Glomerular endothelial cell (primary cell): ENCODE results near the gene FOXJ1. TPM values are rescaled to one million over a fixed set of nuclear protein-coding genes. Genes with fewer than 3 reads are reported as not detected.

Source experiments
- DNase-seq: peaks from one replicate; pipeline ENCODE4 v3.0.0-alpha.2; 2011; ENCODE audit warnings: low read depth, low spot score; ENCODE audit errors: extremely low read depth
- total RNA-seq: library from RNA; depleted of rRNA; stranded (reverse); fragments of >200 nt; gene quantifications from 2 replicates; pipeline ENCODE4 v1.2.3, GENCODE V29; 2015

FOXJ1 gene
- total RNA-seq, 1 donor from 2014 or later, result 0.18 TPM

DNA sequence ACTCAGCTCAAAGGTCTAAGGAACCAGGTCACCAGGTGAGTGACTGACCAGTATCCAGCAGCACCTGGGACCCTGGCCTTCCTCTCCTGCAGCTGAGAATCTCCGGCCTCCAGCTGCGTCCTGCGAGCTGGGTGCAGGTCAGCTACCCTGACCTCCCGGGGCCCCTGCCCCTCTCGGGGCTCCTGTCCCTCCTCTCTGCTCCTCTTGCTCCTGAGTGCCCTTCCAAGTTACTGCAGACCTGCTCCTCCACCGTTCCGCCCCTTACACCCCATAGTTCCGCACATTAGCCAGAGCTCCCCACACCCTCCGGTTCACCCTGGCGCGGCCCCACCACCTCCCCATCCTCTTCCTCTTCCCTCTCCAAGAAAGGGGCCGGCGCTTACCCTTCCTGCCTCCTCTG is 10.6 kb downstream of the FOXJ1 start:
- no peak for DNase-seq

DNA sequence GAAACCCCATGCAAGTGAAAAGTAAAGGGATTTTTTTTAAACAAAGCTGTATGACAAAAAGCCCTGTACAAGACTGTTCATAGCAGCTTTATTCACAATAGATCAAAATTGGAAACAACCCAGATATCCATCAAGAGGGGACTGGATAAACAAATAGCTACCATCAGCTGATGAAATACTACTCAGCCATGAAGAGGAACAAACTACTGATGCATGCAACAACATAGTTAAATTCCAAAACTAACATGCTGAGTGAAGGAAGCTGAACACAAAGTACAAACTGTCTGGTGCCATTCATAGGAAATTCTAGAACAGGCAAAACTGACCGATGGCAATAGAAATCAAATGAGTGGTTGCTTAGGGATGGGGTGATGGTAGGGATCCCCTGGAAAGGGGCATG is 15.1 kb downstream of the FOXJ1 start:
- no peak for DNase-seq

DNA sequence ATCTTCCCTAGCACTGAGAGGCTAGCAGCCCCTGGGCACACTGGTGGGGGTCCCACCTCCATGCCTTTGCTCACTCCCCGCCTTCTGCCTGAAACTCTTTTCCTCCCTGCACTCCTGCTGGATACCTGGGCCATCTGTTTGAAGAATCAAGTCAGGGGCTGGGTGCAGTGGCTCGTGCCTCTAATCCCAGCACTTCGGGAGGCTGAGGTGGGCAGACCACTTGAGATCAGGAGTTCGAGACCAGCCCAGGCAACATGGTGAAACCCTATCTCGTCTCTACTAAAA is 15.7 kb downstream of the FOXJ1 start:
- no peak for DNase-seq

DNA sequence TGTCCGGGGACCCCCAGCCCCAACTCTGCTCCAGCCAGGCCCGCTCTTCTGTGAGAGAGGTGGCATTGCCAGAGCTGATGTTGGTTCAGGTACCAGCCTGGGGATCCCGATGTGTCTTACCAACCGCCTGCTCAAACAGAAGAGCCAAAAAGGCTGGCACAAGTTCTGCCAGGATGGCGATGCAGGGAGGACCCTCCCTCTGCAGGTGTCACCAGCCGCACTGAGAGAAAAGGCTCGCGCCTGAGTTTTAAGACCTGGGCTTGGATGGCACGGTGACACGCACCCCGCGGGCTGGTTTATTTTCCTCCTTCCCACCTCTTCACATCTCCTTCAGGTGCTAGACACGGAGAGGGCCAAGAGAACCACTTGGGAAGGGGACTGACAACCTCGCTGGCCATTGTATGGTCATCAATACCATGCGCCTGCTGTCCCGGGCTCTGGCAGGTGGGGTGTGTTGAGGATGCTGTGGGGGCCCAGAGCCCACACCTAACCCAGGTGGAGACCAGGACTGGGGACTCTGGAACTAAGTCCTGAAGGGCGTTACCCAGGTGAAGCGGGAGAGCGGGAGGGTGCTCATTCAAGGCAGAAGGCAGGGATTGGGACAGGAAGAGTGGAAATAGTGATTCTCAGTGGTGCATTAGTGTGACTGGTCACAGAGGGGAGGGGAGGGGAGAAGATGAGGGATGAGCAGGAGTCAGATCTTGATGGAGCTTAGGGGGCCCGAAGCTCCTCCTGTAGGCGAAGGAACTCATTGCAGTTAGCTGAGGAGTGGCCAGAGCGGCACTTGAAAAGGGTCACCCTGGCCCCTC is 16.3 kb downstream of the FOXJ1 start:
- no peak for DNase-seq

DNA sequence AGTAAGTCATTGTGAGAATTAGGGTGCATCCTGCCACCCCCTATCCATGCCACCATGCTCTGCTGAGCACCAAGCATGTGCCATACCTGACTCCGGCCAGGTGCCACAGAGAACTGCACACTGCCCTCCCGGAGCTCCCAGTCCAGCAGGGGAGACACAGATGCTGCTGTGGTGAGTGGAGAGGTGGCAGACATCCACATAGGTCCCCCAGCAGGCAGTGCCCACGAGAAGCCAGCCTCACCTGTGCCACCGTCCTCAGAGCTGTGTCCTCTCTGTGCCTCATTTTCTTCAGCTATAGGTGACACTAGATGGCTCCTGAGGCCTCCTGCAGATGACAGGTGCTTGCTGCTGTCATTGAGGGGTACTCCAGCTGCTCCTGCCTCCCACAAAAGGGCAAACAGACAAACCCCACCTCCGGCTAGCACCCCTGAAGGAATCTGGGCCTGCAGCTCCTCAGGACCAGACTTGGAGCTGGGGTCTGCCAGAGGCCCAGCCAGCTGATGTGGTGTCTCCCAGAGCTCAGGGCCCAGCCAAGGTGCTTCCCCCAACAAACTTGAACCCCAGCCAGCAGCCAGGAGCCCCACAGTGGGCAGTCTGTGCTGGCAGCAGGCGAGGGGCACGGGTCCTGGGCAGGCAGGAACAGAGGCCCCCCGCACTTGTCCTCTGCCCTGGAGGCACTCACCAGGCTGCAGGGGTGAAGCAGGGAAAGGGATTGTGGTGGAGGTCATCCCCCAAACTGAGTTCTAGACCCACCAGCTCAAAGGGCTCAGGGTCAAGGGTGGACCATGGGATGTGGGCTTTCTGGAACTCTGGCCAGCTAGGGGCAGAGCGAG is 17.1 kb downstream of the FOXJ1 start:
- no peak for DNase-seq

DNA sequence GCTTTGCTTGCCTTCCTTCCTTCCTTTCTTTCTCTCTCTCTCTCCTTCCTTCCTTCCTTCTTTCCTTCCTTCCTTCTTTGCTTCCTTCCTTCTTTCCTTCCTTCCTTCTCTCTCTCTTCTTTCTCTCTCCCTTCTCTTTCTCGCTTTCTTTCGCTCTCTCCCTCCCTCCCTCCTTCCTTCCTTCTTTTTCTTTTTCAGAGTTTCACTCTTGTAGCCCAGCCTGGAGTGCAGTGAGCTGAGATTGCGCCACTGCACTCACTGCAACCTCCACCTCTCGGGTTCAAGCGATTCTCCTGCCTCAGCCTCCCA is 17.9 kb downstream of the FOXJ1 start:
- DNase-seq, result no peak

- no peak for DNase-seq
Observed at GRCh38 chr17:76122431-76123190, 18.4 kb downstream of the FOXJ1 start.

DNA sequence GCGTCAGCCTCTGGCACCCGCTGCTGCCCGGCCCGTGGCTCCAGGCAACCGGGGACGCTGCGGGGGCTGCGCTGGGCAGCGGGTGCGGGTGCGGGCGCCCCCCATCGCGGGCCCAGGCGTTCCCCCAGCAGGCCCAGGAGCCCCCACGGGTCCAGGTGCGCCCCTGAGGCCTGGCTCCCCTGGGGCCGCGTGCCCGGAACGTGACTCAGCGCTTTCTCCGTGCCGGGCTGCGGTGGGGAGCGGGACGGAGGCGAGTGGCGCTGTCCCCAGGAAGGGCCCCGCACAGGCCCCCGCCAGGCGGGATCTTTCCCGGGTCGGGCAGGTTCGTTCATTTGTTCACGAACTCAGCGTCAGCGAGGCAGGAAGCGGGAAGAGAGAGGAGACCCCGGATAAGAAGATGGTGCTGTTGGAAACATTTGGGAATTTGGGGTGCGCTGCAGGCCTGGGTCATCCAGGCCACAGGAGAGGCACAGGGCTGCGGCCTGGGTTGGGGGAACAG is 19.1 kb downstream of the FOXJ1 start:
- no peak for DNase-seq

- DNase-seq, result no peak
Observed at GRCh38 chr17:76120658-76121008, 20.4 kb downstream of the FOXJ1 start.

DNA sequence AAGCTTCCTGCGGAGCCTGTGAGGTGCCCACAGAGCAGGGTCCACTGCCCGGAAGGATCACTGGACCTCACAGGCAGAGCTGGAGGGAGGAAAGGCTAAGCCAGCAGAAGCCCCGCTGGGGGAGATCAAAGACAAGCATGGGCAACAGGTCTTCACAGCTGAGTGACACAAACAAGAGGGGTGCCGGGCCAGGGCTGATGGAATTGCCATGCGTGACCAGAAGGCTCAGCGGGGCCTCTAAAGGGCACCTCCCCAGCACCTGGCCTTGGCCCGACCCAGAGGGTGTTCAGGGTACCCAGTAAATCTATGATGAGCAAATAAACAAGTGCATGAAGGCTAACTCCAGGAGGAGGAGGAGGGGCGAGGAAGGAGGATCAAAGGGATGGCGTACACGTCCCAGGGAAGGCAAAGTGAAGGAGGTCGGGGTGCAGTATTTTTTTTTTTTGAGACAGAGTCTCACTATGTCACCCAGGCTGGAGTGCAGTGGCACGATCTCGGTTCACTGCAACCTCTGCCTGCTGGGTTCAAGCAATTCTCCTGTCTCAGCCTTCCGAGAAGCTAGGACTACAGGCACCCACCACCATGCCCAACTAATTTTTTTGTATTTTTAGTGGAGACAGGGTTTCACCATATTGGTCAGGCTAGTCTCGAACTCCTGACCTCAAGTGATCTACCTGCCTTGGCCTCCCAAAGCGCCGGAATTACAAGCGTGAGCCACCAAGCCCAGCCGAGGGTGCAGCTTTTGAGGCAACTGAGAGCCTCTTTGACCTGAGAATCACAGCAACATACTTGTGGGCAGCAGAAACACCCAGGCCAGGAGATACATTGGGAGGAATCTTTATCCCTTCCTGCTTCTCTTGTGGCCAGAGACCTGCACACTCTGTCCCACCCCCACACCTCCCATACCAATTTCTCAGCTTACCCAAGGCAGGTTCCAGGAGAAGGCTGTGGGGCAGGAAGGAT is 21.4 kb downstream of the FOXJ1 start:
- DNase-seq, result no peak

- DNase-seq, result no peak
Observed at GRCh38 chr17:76115138-76115754, 25.8 kb downstream of the FOXJ1 start.

- no peak for DNase-seq
Observed at GRCh38 chr17:76111956-76112355, 29.1 kb downstream of the FOXJ1 start.

DNA sequence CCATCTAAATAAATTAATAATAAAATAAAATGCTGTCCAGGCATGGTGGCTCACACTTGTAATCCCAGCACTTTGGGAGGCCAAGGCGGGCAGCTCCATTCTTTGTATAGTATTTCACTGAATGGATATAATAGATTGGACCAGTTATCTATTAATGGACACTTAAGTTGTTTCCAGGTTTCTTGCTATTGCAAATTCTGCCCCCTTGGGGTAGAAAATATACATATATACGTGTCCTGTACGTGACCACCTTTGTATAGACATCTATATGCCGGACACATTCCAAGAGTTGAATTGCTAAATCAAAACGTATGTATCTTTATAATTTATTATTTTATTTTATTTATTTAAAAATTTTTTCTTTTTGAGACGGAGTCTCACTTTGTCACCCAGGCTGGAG is 33.5 kb downstream of the FOXJ1 start:
- no peak for DNase-seq

- no peak for DNase-seq
Observed at GRCh38 chr17:76106703-76107102, 34.3 kb downstream of the FOXJ1 start.

DNA sequence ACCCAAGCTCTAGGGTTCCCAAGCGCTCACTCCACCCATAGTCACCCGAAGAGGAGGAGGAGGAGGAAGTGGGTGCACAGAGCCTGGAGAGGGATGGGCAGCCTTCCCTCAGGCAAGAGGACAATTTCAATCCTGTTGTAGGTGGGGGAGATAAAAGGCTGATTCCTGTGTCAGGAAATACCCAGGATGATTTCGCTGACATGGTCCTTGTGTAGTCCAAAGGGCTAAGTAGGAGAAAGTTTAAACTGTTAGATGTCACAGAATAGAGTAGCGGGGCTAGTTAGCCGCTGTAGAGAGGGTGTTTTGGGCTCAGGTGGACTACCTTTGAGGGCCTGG is 36.2 kb downstream of the FOXJ1 start:
- no peak for DNase-seq

DNA sequence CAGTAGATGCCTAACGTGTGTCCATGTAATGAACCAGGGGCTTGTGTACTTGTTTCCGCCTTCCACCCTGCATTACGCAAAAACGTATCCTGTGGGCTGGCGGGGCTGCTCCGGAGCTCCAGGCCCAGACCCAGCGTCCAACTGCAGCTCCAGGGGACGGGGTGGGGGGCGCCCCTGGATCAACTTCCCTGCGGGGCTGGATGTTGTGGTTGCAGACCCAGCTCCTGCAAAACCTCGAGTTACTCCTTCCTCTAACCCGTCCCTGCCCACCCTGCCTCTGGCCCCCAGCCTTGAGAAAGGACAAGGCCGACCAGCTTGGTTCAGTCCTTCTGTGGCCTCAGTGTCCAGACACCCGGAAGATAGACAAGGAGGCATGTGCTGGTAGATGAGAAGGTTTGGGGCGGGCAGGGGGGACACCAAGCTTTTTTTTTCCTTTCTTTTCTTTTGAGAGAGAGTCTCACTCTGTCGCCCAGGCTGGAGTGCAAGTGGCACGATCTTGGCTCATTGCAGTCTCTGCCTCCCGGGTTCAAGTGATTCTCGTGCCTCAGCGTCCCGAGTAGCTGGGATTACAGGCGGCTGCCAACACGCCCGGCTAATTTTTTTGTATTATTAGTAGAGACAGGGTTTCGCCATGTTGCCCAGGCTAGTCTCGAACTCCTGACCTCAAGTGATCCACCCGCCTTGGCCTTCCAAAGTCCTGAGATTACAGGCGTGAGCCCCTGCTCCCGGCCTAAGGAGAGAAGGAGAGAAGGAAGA is 36.7 kb downstream of the FOXJ1 start:
- no peak for DNase-seq

DNA sequence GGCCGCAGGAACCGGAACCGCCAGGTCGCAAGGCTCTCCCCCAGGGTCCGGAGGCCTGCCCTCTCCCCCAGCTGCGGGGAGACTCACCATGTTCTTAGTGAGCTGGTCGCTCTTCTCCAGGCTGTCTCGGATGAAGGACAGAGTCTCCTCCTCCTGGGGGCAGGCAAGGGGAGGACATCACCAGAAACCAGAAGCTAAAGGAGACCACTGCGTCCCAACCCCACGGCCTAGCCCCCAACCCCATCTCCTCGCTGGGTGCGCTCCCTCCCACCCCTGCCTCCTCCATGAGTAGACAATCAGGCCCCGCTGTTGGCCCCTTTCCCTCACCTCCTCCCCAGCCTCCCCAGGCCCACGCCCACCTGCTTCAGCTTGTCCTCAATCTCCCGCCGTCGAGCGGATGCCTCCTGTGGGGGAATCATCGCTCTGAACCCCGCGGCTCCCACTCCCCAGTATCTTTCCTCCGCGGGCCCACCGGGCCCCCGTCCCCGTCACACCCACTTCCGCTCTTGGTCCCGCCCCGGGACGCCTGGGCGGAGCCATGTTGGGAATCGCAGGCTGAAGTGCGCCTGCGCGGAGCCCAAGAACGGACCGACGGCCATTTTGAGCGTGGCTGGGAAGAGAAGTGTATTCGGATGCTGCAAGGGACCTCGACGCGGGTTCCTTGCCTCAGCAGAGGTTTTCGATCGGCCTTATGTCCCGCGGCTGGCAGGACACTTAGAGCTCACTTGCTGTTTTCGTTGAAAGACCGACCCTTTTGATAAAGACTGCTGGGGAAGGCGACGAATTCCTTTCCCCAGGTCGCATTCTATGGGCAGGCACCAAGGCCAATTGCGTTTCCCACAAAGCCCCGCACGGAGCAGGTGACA is 37.5 kb downstream of the FOXJ1 start, which contains the start of gene EXOC7:
TSS of gene EXOC7 (minus strand) at position 514 of the 866 bp plus-strand sequence. CDS start at position 419, 95 bp downstream.
- DNase-seq, result peak; percentile 42

DNA sequence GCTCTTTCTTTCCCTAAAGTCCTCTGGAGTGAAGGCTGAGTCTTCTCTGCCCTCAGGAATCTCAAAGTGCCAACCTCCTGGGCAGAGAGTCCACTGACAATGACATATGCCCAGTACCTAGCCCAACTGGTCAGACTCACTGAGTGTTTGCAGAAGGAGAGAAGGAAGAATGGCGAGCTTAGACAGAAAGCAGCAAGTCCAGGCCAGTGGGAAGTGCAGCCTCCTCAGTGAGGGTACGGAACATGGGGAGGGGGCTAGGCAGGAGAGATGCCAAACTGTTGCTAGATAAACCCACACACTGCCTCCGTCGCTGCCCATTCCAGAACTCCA is 38.1 kb downstream of the FOXJ1 start:
- no peak for DNase-seq
